ENCODE data around the gene INPP5D.
"Not testable (repeated sequence)": the region's sequence is repeated elsewhere in the genome, so short reads cannot be mapped to it uniquely, and the experiment has no call there.

Gene INPP5D

DNA sequence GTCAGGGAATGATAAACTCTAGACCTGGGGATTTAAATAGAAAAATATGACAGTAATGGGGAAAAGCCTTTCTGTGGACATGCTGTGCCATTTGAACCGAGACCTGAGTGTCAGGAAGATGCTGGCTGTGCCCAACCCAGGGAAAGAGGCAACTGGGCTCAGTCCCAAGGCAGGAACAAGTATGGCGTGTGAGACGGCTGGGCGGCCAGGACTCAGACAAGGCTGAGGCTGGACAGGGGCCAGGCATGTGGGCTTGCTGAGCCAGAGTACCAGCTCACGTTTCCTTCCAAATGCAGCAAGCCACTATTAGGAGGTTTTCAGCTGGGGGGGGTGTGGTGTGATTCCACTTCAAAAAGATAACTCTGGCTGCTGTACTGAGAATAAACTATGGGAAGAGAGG, 92.4 kb downstream of the INPP5D start:
- DNase-seq, result no peak

DNA sequence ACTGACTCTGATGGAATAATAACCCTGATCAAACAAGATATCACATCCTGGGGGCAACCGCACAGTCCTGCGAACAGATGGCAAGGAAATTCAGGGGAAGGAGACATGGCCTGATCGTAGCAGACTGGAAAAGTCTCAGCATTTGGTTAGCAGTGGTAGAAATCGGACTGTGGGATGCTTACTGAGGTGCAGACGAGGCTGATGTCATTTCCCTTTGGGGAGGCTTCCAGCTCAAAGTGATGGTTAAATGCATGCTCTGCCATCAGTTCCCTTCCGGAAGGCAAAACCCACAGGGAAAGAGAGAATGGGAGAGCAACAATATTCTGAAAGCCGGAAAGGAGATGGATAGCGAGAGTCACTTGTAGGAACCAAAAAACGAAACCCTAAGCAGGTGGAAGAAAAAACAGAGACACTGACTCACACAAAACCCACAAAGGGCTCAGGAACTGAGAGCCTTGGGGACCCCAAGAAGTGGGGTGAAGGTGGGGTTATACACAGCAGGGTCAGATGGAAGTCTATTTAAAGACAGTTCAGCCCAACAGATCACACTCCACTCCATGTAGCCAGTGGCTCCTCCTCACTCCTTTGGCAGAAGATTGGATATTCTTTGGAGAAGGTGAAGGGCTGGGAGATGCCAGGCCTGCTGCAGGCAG, 93.1 kb downstream of the INPP5D start:
- no peak for DNase-seq

DNA sequence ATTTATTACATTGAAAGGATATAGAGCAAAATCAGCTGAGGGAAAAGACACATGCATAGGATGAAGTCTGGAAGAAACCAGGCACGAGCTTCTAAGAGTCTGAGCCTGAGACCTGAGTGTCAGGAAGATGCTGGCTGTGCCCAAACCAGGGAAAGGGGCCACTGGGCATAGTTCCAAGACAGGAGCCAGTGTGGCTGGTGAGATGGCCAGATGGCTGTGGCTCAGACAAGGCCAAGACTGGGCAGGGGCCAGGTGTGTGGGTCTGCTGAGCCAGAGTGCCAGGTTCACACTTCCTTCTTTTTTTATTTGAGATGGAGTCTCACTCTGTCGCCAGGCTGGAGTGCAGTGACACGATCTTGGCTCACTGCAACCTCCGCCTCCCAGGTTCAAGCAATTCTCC, 95.9 kb downstream of the INPP5D start:
- no peak for DNase-seq

DNA sequence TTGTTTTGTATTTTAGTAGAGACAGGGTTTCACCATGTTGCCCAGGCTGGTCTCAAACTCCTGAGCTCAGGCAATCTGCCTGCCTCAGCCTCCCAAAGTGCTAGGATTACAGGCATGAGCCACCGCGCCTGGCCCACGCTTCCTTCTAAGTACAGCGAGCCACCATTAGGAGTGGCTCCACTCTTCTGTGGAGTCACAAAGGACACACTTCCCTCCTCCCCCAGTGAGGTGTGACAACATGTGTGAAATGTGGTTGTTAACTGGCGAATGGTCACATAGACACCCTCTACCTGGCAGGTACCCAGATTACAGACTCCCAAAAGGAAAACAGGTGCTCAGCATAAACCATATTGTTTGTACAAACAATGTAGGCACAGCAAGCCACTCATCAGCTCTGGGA, 96.3 kb downstream of the INPP5D start:
- DNase-seq, result not testable (repeated sequence)

DNA sequence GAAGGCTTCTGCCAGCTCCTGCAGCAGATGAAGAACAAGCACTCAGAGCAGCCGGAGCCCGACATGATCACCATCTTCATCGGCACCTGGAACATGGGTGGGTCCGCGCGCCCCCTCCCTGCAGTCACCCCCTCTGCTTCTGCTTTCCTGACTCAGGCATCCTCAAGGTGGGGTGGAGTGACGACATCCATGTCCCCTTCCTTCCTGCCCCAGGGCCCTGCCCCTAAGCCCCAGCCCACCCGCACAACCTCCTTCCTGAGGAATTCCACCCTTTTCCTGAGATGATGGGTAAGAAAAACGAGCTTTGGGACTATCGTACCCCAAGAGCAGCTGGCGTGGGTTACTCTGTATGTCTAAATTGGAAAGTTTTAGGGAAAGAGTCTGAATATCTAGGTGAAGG, 101.6 kb downstream of the INPP5D start:
- DNase-seq, result no peak

DNA sequence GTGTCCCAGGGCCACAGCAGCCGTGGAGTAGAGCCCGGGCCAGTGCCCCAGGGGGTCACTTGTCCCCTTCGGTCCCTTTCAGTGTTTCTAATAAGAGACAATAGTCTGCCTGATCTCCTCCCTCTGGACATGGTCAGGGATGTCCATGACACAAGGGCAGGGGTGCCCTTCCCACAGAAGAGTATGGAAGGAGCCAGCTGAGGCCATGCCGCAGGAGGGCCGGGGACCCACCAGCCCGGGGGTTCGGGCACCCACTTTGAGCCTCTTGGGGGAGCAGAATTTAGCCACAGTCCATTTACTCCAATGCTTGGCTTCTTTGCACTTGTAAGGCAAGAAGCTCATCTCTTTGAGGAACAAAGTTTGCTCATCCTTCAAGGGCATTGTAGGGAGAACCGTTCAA, 102.6 kb downstream of the INPP5D start:
- no peak for DNase-seq

DNA sequence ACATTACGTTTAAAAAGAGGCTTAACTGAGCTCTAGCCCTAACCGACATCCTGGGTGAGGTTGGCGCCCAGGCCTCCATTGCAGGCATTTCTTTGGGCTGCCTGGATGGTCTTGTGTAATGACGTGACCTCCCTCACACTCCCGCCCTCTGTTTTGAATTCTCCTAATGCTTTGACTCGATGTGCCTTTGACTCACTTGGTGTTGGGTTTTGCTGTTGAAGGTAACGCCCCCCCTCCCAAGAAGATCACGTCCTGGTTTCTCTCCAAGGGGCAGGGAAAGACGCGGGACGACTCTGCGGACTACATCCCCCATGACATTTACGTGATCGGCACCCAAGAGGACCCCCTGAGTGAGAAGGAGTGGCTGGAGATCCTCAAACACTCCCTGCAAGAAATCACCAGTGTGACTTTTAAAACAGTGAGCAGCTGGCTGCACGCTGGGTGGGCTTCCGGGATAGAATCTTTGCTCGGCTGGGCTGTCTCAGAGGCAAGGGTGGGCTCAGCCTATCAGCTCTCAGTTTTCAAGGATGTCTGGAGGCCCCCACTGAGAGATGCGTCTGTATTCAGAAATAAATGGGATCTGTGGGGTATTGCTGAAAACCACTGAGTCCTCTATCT, 103.5 kb downstream of the INPP5D start:
- no peak for DNase-seq

DNA sequence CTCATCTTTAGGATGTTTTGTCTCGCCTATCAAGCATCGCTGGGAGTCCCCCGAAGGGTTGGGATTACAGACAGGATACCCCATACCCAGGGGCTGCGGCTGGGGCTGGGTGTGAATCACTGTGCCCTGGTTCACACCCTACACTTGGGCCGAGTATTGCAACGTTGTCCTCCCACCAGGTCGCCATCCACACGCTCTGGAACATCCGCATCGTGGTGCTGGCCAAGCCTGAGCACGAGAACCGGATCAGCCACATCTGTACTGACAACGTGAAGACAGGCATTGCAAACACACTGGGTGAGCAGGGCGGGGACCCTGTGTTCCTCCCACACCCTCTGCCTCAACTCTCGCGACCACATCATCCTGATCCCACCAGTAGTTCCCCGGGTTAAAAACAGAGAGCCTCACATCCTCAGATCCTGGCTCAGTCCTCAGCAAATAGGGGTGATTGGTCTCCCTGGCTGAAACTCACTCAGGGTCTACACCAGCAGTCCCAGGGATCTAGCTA, 104.0 kb downstream of the INPP5D start:
- no peak for DNase-seq

DNA sequence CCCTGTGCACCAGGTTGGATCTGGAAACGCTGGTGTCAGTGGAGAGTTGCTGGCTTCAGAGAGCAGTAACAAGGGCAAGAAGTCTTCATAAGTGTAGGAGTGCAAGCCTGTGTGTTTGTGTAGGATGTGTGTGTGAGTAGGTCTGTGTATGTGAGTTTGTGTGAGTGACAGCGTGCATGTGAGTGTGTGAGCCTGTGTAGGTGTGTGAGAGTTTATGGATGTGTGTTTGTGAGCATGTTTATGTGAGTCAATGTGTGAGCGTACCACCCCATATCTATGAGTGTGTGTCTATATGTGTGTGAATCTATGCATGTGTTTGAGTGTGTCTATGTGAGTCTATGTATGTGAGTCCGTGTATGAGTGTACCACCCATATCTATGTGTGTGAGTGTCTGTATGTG, 104.8 kb downstream of the INPP5D start:
- DNase-seq, result no peak

DNA sequence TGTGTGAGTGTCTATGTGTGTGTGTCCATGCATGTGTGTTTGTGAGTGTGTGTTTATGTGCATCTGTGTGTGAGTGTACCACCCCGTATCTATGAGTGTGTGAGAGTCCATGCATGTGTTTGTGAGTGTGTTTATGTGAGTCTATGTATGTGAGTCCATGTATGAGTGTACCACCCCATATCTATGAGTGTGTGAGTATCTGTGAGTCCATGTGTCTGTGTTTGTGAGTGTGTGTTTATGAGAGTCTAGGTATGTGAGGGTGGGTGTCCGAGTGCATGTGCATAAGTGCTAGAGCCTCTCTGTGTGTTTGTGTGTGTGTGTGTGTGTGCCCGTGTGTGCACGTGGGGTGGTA, 105.4 kb downstream of the INPP5D start:
- DNase-seq, result no peak

DNA sequence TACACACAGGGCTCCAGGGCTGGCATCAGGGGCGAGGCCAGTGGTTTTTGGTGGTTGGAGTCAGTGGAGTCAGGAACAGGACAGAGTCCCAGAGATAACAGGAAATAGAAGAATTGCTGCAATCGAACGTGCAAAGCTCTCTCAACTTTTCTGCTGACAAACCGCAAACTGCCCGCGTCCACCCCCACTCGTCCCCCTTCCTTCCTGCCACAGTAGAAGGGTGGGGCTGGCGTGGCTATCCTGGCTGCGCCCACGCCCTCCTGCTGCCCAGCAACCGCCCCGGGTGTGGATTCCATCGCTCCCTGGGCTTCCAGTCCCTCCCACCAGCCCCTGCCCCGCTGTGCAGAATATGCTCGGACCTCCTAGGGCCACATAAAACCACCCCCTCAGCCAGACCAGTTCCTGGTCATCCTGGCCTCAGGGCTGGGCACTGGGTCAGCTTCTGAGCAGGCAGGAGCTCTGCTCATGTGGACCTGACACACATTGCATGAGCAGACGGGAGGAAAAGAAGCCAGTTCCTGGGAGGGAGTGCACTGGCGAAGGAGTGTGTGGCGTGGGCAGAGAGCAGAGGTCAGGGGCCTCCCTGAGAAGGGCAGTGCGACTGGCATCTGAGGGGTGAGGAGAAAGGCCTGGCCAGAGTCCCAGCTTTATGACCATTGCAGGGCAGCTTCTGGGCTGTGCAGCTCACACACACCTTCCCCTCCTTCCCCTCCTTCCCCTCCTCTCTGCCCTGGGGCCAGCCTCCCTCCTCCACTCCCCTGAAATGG, 105.9 kb downstream of the INPP5D start:
- DNase-seq, result peak; percentile 50

DNA sequence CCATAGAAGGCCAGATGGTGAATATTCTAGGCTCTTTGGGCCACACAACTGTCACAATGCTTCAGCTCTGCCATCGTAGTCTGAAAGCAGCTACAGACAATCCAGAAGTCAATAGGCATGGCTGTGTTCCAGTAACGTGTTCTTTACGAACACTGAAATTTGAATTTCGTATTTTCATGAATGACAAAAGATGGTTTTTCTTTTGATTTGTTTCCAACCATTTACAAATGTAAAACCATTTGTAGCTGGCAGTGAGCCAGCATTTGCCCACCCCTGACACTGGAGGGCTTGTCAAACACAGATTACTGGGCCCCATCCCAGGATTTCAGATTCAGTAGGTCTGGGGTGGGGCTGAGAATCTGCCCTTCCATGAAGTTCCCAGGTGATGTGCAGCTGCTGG, 108.3 kb downstream of the INPP5D start:
- DNase-seq, result no peak

DNA sequence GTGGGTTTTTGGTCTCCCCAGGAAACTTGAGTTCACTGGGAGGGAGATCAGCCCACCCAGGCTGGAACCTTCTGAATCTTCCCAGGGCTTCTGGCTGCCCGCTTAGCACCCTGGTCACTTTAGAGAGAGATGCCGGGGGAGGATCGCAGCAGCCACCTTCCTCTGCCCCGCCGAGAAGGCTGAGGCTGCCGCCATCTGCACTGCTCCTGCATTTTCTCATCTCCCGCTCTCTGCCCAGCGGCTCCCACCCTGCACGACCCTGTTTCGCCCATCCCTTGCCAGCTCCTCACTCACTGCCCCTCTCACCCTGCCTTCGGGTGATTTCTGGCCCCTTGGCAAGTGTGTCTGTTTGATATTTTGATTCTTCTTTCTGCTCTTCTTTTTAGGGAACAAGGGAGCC, 108.8 kb downstream of the INPP5D start:
- no peak for DNase-seq

DNA sequence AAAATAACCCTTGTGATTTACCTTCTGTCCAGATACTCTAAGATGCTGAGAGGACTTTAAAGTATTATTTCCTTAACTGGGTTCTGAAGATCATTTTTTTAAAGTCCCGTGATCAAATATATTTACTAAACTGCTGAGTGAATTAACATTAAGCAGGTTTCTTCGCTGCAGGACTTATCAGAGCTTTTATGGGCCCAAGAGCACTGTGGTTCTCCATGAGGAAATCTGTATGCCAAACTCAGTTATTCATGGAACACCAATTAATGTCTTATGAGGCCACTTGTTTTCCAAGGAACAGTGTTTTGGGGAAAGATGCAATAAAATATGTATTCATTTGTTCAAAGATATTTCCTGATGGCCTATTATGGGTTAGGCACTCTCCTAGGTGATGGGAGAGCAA, 111.2 kb downstream of the INPP5D start:
- DNase-seq, result no peak

DNA sequence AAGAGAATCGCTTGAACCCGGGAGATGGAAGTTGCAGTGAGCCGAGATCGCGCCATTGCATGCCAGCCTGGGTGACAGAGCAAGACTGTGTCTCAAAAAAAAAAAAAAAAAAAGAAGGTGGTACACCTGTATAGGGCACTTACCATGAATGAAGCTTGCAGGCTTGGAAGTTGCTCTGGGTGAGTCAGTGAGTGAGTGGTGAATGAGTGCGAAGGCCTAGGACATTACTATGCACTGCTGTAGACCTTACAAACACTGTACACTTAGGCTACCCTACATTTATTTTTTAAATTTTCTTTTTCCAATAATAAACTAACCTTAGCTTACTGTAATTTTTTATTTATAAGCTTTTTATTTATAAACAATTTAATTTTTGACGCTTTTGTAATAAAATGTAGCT, 113.0 kb downstream of the INPP5D start:
- DNase-seq, result no peak

DNA sequence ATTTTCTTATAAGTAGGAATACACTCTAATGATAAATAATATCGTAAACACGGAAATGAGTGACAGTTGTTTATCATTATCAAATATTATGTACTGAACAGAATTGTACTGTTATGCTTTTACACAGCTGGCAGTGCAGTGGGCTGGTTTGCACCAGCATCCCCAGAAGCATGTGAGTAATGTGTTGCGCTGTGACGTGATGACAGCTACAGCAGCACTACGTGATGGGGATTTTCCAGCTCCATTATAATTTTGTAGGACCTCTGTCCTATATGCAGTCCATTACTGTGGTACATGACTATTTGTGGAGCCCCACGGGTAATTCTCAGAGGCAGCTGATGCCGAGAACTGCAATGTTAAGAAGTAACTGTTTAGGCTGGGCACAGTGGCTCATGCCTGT, 114.0 kb downstream of the INPP5D start:
- no peak for DNase-seq

DNA sequence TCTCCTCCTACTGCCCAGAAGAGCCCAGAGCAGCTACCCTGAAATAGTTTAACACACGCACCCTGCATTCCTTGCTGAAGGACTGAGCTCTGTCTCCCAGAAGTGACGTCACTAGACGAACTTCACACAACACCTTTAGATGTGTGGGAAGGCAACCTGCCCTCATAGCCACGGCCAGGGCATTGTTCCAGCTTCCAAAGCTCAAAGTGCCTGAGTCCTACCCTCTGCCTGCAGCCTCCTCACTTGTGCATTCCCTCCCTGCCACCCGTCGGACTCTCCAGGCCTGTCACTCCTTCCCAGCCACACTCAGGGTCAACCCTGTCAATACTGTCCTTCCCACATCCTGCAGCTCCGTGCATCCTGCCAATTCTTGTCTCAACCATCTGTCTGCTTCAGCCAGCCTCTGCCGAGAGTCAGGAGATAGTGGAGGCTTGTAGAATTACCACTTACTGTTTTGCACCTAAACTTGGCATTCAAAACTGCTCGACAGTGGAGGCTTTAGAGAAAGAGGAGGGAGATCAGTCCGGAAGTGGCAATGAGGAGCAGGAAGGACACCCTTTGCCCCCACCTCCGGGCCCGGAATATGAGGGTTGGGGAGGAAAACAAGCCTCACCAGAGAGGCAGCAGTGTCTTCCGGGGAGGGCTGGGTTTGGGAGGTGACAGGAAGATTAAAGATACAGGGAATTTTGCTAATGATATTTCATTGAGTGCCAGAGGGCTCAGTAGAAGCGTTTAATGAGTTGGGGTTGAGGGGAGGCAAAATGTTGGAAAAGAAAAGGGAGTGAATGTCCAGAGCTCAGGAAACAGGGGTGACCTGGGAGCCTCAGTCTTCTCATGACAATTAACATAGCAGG, 119.1 kb downstream of the INPP5D start:
- no peak for DNase-seq

DNA sequence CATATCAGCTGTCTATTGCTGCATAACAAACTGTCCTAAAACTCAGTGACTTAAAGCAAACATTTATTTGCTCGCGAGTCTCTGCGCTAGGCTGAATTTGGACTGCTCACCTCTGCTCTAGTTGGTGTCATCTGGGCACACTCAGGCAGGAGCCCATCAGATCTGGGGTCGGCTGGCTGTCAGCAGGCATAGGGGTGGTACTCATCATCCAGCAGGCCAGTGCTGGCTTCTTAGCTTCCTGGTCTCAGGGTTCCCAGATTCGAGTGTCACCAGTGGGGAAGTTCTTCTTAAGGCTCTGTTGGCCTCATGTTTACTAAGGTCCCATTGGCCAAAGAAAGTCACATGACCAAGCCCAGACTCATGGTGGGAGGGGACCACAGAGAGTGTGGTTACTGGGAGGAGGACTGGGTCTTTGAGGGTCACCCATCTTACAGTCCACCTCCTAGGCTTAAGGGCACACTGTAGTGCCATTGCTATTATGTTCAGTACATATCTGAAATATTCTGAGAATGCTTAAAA, 119.8 kb downstream of the INPP5D start:
- no peak for DNase-seq

DNA sequence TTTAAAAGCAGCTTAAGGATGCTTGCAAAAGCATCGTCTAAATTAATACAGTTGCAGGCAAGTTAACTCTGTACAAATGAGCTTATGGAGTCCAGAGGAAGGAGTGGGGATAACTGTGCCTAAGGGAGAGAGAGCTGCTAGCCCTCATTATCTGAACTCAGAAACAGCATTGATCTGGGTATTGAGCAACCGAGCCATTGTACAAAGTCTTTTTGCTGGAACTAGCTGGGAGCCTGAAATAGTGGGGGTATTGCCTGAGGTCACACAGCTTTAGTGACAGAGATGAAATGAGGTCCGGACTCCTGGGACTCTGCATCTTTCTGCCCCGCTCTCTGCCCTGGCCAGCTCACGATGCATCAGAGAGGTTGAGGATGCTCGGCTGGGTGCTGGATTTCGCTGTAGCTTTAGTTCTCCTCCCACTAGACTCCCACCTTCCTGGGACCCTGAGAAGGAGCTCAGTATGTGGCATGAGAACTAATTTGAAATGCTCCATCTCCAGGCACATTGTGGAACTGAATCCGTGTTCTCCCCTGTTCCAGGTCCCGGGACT, 123.8 kb downstream of the INPP5D start:
- no peak for DNase-seq

DNA sequence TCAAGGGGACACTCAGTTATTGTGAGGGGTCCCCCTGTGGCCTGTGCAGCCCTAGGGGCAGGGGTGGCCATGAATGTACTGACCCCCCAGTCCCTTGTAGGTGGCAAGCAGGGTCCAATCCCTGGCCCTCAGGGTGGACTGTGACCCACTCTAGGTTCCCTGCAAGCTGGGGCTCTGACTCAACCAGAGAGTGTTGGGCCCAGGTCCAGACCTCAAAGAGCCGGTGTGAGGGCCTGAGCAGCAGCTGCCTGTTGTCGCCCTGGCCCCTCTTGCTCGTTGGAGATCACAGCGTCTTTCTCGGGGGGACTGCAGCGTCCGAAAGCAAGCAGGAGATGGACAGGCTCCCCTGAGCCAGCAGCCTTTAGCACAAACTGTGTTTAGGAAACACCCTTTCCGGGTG, 124.5 kb downstream of the INPP5D start:
- no peak for DNase-seq

DNA sequence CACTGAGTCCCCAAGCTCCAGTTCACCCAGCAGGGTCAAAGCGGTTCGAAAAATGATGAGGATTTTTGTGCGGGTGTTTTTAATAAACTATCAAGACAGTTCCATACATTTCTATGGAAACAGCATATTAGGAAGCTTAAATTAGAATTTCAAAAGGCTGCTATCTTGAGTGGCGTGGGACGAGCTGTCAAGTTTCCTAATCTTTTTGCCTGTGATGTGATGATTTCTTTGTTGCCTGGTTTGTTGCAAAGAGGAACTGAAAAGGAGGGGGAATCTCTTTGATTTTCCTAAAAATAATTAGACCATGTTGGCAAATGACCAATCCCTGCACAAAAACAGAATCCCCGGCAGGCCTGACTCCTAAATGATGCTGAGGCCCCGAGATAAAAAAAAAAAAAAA, 125.2 kb downstream of the INPP5D start:
- no peak for DNase-seq

DNA sequence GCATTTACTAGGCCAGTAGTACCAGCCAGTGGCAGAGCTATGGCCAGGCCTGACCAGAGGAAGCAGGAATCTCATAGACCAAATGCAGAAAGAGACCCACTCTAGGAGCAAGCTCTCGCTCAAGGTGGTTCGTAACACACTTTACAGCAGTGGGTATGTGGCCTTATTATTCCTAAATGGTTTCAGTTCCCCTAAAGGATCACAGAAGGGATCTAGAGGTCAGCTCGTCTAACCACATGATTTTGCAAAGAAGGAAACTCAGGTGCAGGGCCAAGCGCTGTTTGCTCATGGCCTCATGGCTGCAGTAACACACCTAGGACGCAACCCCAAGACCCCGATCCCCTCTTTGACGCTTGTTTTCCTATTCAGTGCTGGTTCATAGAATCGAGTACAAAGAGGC, 125.8 kb downstream of the INPP5D start:
- DNase-seq, result no peak

DNA sequence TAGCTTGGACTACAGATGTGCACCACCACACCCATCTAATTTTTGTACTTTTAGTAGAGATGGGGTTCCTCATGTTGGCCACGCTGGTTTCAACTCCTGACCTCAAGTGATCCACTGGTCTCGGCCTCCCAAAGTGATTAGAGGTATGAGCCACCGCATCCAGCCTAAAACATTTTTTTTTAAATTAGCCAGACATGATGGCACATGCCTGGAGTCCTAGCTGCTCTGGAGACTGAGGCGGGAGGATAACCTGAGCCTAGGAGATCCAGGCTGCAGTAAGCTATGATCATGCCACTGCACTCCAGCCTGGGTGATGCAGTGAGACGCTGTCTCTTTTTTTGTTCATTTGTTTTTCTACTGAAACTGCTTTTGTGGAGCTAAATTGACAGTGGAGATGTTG, 126.7 kb downstream of the INPP5D start:
- no peak for DNase-seq
